ENCODE measurements around the gene PADI1.

PADI1 gene

GRCh38 chr1:17295292-17295691, 90.4 kb downstream of the PADI1 start:
- H3K4me3 ChIP-seq (replicated peaks; ENCODE audit: low read depth, low read length), result no peak overlapping the region
- no peak for DNase-seq (ENCODE audit: low read depth)
- no peak for TF ChIP-seq CTCF (IDR thresholded peaks at IDR 0.05; ENCODE audit: low read length, missing control alignments)
